NOMO-1 treated with DMSO at 0.1 percent for 48 hours (cell line): ENCODE data around the gene ENOSF1.

ENCODE experiments used
- DNase-seq: peaks from one replicate; lab custom pipeline; 2025; ENCODE audit not compliant: unreplicated experiment; lab: John Stamatoyannopoulos, UW

The ENOSF1 gene

DNA sequence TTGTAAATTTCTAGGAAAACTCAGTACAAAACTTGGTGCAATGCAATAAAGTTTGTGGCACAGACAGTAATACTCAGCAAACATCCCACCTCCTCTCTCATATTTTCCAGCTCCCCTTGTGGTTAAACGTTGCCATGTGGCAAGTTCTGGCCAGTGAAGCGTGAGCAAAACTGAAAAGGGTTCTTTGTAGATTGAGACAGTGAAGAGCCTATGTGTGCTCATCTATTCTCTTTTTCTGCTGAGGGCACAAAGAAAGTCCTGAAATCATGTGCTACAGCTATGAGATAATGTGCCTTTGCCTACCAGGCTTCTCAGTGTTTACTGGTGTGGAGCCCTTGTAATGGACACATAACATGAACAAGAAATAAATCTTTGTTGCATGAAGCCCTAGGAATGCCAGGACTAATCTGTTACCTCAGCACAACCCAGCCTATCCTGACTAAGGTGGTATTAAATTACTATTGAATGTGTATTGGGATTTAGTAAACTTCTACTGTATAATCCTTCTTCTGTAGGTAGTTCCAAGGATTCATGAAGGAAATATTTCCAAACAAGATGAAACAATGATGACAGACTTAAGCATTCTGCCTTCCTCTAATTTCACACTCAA is 67.9 kb downstream of the ENOSF1 start:
- DNase-seq = no peak

DNA sequence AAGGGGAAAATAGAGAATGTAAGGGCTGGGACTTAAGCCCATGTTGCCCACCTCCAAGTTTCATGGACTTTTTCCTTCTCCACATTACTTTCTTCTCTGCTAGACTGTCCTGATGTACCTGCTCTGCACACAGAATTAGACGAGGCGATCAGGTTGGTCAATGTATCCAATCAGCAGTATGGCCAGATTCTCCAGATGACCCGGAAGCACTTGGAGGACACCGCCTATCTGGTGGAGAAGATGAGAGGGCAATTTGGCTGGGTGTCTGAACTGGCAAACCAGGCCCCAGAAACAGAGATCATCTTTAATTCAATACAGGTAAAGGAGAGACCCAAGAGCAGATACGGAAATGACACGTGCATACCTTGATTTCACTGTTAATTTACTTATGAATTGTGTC is 71.2 kb downstream of the ENOSF1 start:
- DNase-seq = no peak

DNA sequence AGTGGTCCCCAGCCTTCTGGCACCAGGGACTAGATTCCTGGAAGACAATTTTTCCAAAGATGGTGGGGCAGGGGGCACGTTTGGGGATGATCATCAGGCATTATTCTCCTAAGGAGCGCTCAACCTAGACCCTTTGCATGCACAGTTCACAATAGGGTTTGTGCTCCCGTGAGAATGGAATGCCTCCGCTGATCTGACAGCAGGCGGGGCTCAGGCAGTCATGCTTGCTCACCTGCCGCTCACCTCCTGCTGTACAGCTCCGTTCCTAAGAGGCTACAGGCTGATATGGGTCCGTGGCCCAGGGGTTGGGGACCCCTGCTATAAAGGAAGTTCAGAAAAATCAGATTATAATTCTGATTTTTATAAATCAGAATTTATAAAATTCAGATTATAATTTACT is 77.3 kb downstream of the ENOSF1 start:
- no peak for DNase-seq

DNA sequence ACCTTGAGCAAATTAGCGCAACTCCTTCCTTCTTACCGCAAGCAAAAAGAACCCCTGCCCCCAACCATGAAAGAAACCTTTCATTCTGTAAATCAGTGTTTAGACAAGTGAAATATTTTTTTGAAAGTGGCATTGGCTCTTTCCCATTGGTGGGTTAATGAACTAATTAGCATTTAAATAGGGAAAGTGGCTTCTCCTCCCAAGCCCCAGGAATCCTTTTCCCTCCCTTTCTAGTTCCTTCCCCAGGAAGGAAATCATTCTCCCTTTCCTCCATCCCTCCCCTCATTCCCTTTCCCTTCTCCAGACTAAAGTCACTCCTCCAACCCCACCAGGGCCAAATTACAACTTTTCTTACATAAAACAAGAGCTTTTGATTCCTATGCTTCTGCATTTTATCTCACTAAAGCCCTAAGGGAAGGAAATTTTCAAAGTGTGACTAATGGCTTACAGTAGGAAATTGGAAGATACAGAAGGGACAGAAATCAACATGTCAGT is 77.8 kb downstream of the ENOSF1 start:
- DNase-seq = no peak

DNA sequence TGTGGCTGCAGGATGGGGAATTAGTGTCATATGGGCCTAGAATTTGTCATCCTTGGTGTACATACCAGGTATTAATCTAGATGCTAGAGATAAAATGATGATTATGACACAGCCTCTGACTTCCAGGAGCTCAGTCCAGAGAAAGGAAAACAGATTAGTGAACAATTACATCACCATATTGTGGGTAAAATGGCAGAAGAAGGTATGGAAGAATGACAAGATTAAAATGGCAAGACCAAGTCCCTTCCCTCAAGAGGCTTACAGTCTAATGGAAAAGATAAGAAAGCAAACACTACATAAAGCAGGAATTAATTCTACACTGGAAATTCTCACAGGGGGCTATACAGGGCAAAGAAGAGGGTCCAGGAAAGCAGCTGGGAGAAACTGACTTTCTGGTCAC is 80.9 kb downstream of the ENOSF1 start:
- DNase-seq = no peak

DNA sequence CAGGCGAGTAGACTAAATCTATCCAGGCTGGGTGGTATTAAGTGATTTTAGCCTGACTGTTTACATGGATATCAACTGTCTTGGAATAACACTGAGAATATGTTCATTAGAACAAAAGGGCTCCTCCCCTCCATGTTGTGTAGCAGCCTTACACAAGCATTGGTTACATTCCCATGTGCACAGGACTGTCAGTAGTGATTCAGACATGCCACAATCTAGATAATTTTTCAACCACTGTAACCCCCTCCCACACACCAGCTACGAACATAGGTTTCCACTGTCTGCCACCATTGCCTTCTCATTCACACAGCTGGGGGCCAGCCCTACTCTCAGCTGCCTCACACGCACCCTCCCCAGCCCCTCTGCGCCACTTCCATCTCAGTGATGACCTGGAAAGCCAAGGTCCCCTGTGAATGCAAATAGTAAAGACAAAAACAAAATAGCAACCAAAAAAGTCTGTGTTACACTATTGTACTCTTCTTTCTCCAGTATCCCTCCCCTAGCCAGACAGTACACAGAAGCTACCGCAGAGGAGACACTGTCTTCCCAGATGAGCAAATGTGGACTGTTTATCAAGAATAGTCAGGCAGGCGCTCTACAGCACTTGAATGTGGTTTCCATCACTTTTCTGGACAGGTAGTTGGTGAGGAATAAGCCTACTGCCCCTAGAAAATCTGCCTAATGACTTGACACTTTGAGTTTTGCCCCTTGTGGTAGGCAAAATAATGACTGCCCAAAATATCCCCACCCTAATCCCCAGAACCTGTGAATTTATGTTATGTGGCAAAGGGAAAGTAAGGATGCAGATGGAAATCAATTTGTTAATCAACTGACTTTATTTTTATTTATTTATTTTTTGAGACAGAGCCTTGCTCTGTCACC is 82.9 kb downstream of the ENOSF1 start:
- DNase-seq = no peak

DNA sequence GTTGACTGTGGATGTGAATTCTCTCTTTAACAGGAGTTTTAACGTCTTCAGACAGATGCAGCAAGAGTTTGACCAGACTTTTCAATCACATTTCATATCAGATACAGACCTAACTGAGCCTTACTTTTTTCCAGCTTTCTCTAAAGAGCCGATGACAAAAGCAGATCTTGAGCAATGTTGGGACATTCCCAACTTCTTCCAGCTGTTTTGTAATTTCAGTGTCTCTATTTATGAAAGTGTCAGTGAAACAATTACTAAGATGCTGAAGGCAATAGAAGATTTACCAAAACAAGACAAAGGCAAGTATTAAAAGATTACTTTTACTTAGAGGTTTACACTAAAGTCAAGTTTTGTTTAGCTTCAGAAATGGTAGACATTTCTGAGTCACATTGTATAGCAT is 85.2 kb downstream of the ENOSF1 start:
- DNase-seq = no peak

DNA sequence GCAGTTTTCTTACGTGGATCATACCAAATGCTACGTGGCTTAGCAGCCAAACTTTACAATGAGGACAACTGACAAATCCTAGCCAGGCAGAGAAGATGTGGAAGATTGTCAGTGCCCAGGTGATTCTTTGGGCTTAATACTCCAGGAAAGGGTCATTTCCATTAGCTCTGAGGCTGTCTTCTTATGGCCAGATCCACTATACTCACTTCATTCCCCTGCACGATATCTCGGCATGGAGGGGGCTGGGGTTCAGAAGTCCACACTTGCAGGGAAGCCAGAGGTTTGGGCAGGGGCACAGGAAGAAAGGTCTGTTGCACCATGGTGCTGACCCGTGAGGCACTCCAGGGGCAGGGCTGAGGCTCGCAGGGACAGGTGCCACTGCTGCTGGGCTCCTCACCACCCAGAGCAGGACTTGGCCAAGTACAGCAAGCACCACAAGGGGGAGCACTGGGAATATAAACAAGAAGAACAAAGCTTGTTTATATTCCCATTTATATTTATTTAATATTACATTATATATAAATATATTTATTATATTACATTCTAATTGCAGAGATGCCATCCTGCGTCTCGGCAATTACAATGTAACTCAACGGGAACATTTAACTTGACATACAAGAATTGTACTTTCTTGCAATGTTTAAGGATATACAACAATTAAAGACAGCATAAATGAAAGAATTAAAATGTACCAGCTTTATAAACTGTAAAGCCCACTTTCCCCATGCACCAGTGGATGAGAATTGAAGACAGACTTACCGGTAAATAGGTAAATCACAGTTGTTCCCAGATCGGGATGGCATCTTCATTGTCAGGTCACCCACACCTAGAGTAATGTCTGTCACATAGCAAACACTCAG is 88.4 kb downstream of the ENOSF1 start:
- DNase-seq = peak; percentile 45

DNA sequence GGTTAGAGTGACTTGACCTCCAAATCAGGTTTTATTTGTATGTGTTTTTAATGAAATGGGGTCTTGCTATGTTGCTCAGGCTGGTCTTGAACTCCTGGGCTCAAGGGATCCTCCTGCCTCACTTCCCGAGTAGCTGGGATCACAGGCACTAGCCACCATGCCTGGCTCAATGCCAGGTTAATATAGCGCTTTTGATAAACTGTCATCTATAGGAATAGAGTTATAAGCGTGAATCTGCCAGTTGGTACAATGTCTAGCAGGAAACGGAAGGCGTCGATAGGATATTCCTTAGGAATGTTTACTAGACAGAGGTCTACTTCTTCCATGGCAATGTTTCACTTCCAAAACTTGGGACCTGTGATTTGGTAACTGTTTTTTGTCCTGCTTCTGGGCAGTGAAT is 90.1 kb downstream of the ENOSF1 start:
- no peak for DNase-seq

DNA sequence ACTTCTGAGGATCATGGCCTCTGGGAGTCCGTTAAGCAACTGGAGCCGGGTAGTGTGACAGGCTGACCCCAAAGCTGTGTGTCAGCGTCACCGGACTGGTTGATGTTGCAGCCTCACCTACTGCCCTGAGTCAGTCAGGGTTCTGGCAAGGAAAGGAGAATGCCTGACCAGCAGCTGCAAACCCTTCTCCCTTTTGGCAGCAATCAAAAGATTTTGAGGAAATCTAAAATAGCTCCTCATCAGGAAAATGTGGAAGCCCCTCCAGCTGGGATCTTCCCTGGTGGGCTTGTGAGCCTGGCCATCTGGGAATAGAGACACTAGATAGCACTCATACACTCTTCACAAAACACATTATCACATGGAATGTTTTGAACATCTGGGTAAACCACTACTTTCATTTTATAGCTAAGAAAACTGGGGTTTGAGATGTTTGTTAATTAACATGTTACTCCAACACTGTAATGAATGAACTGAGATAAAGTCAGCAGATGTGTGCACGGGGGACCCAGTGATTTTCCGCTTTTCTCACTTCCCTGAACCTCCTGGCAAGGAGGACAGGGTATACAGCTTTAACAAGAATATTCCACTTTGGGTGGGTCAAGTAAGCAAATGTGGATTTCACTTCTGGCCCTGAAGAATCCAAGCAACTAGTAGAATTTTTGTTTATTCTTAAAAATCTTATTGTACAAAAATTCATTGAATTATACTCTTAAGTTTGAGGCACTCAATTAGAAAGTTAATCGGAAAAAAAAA is 91.0 kb downstream of the ENOSF1 start:
- DNase-seq = no peak
